Measurements from ENCODE around the gene FBXO33. TPM values are rescaled to one million over a fixed set of nuclear protein-coding genes. Genes with fewer than 3 reads are reported as not detected.

FBXO33 gene
- total RNA-seq, 2 experiments from 2014 or later, result 16.8 to 18.6 TPM

DNA sequence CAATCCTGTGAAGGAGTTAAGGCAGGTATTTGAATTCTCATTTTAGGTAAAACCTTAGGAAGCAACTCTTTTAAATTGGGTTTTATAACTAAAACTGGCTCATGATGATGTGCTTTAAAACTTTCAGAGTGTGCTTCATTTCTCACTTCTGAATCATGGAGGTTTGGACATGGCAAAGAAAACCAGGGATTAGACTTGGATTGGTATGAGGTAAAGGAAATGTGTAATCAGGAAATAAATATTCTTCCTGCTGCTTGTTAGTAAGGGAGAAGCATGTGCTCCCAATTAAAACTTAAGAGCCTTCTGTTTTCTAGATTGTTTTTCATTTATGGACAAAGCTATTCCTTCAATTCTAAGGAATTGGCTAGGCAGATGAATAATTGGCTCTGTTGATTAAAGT lies 57.4 kb downstream of the FBXO33 start:
- POLR2A ChIA-PET, result no interaction called here
- TF ChIP-seq CTCF (IDR thresholded peaks at IDR 0.05), result no peak
- DNase-seq (no peak), ATAC-seq (no peak)
- H3K4me1 Mint-ChIP-seq (ENCODE audit: low read depth), result peaks cover 7% of the 10 kb centered on the region
- H3K9me3 Mint-ChIP-seq, result no peaks in the 10 kb centered on the region
- CTCF ChIA-PET, result interaction anchor here (1.2 to 1.5 kb wide), 2 partner anchors 9 to 13 kb away, joined by 3 read pairs; no protein-coding TSS in a partner anchor
- H3K27me3 Mint-ChIP-seq, result no peaks in the 10 kb centered on the region
- no peak overlapping the region for H3K4me3 Mint-ChIP-seq
- H3K36me3 Mint-ChIP-seq (ENCODE audit: low read depth), result peaks cover 3% of the 10 kb centered on the region
- H3K27ac Mint-ChIP-seq, result no peak overlapping the region
- intact Hi-C loops (cut with micrococcal nuclease), result no loop called here

DNA sequence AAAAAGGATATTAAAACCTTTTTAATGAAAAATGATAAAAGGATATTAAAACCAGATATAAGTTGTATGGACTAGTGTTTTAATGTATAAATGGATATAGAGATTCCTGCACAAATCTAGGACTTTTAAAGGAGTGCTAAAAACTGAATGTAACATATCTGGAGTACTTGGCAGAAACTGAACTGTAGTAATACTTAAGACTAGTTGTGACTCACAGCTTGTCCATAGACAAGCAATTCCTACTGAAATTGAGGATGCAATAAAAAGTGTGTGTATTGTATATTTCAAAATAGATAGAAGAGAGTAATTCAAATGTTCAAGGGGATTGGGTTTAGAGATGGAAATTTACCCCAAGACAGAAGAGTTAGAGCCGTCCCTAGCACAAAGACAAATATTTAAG lies 59.6 kb downstream of the FBXO33 start:
- H3K27ac Mint-ChIP-seq, result no peak overlapping the region
- intact Hi-C loops (cut with micrococcal nuclease), result no loop called here
- H3K9me3 Mint-ChIP-seq, result no peaks in the 10 kb centered on the region
- CTCF ChIA-PET, result no interaction called here
- DNase-seq (no peak), ATAC-seq (no peak)
- POLR2A ChIA-PET, result no interaction called here
- no peak overlapping the region for H3K4me3 Mint-ChIP-seq
- no peaks in the 10 kb centered on the region for H3K27me3 Mint-ChIP-seq
- TF ChIP-seq CTCF (IDR thresholded peaks at IDR 0.05), result no peak
- peaks cover 7% of the 10 kb centered on the region for H3K4me1 Mint-ChIP-seq (ENCODE audit: low read depth)
- H3K36me3 Mint-ChIP-seq (ENCODE audit: low read depth), result peaks cover 3% of the 10 kb centered on the region

DNA sequence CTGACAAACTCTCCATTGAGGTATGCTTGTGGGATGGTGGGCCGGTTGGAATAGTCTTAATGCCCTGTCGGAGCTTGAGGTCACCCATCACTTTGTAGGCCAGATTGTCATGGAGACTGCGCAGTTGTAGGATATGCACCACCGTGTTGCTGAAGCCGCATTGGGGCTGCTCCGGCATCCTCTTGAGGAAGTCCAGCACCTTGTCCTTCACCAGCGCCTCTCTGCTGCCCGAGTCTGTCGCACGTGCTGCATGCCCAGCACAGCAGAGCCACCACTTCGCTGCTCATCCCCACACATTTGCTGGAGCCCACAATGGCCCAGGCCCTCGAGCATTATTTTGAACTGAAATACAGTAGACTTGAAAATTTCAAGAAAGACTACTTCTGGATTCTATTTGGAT lies 61.8 kb downstream of the FBXO33 start:
- Mint-ChIP-seq H3K27me3 (no peaks in the 10 kb centered on the region), H3K4me1 (ENCODE audit: low read depth) (no peaks in the 10 kb centered on the region), H3K36me3 (ENCODE audit: low read depth) (peaks cover 10% of the 10 kb centered on the region), H3K27ac (no peak overlapping the region), H3K9me3 (peaks cover 6% of the 10 kb centered on the region), H3K4me3 (no peak overlapping the region)
- ATAC-seq (no peak), DNase-seq (no peak)
- TF ChIP-seq CTCF (IDR thresholded peaks at IDR 0.05), result no peak
- CTCF ChIA-PET, result interaction anchor here (0.7 to 2.9 kb wide), 3 partner anchors 56 to 355 kb away, joined by 3 to 11 read pairs (median 3); no protein-coding TSS in a partner anchor
- intact Hi-C loops (cut with micrococcal nuclease), result no loop called here
- POLR2A ChIA-PET, result no interaction called here

GRCh38 chr14:39369029-39369428 lies 63.2 kb downstream of the FBXO33 start:
- POLR2A ChIA-PET, result no interaction called here
- intact Hi-C loops (cut with micrococcal nuclease), result loop anchor here (10.0 kb wide), 1 partner anchor 134 kb away; the partner anchor contains the start of gene MIA2
- no peaks in the 10 kb centered on the region for H3K27me3 Mint-ChIP-seq

More at GRCh38 chr14:39369029-39369428, 63.2 kb downstream of the FBXO33 start:
- no peak for TF ChIP-seq CTCF (IDR thresholded peaks at IDR 0.05)
- H3K27ac Mint-ChIP-seq, result no peak overlapping the region
- H3K4me3 Mint-ChIP-seq, result no peak overlapping the region
- H3K4me1 Mint-ChIP-seq (ENCODE audit: low read depth), result no peaks in the 10 kb centered on the region
- no peak for DNase-seq
- H3K9me3 Mint-ChIP-seq, result peaks cover 14% of the 10 kb centered on the region
- ATAC-seq, result no peak
- peaks cover 22% of the 10 kb centered on the region for H3K36me3 Mint-ChIP-seq (ENCODE audit: low read depth)
- CTCF ChIA-PET, result interaction anchor here (0.9 to 2.9 kb wide), 3 partner anchors 21 to 137 kb away, joined by 3 to 11 read pairs (median 5); no protein-coding TSS in a partner anchor
